Hematopoietic multipotent progenitor cell treated with erythropoietin and hydrocortisone succinate and interleukin-3 and kit ligand, for 4 days (in vitro differentiated cells): Measurements from ENCODE around the gene RAD54L.
"Not testable (repeated sequence)": the region's sequence is repeated elsewhere in the genome, so short reads cannot be mapped to it uniquely, and the experiment has no call there.

Experiments
- DNase-seq: peaks from one replicate; pipeline ENCODE4 v3.0.0-alpha.2; 2015

The RAD54L gene

DNA sequence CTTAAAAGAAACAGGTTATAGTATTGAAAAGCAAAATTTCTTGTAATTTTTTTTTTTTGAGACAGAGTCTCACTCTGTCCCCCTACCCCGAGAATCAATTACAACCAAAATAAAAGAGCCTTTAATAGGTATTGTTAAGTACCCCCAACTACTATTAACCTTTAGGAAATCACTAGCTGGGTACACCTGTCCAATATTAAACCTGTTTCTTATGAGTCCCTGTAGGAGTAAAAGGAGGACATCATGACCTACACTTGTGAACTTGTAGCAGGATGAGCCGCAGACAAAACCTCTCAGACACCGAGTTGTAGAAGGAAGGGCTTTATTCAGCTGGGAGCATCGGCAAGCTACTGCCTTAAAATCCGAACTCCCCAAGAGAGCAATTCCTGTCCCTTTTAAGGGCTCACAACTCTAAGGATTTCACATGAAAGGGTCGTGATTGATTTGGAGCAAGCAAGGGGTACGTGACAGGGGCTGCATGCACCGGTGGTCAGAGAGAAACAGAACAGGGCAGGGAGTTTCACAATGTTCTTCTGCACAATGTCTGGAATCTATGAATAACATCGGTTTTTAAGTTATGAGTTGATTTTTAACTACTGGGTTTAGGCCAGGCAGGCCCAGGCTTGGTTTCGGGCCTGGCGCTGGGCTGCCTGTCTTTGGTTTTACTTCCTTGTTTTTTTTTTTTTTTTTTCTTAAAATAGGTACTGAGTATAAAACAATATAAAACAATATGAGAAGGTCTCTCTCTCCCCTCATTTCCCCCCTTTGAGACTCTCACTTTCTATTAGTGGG, 77.9 kb downstream of the RAD54L start:
- DNase-seq = not testable (repeated sequence)
